HG02938 (cell line): ENCODE data around the gene TTC3.

Experiments used
- ATAC-seq: cut with Tn5 transposase; IDR thresholded peaks from one replicate; pipeline ENCODE4 v1.9.1; 2021; ENCODE audit warnings: mild to moderate bottlenecking, moderate library complexity; ENCODE audit not compliant: unreplicated experiment

TTC3 gene

DNA sequence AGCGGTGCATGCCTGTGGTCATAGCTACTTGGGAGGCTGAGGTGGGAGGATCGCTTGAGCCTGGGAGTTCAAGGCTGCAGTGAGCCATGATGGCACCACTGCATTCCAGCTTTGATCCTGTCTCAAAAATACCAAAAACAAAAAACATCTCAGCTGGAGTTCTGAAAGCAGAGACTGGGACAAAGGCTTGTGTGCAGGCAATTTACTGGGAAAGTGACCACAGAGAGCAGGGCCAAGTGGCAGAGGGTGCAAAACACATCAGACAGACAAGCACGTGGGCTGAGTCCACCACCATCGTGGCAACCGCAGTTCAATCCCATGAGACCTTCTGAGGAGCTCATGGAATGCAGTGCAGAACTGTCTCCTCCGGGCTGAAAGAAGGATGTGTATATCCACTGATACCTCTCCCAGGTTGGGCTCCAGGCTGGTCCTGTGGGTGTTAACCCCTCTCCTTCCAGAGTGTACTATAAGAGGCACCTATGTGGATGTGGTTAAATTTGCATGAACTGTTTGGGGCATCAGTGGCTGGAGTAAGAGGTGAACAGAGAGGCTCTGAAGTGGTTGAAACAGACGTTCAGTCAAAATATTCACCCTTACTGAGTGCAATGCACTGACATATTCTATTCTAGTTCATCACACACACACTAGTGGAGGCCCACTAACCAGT lies 11.0 kb upstream of the TTC3 start:
- ATAC-seq: no peak

- ATAC-seq: no peak
Observed at GRCh38 chr21:37062593-37062935, 10.5 kb upstream of the TTC3 start.

GRCh38 chr21:37063433-37063832 lies 9.6 kb upstream of the TTC3 start:
- ATAC-seq: no peak

- no peak for ATAC-seq
Observed at GRCh38 chr21:37064841-37065240, 8.2 kb upstream of the TTC3 start.

GRCh38 chr21:37065561-37066177 lies 7.4 kb upstream of the TTC3 start:
- no peak for ATAC-seq

GRCh38 chr21:37071561-37072273 lies 1.3 kb upstream of the TTC3 start:
- no peak for ATAC-seq

- peak; percentile 40 for ATAC-seq
Observed at GRCh38 chr21:37072274-37072987, 623 bp upstream of the TTC3 start.

DNA sequence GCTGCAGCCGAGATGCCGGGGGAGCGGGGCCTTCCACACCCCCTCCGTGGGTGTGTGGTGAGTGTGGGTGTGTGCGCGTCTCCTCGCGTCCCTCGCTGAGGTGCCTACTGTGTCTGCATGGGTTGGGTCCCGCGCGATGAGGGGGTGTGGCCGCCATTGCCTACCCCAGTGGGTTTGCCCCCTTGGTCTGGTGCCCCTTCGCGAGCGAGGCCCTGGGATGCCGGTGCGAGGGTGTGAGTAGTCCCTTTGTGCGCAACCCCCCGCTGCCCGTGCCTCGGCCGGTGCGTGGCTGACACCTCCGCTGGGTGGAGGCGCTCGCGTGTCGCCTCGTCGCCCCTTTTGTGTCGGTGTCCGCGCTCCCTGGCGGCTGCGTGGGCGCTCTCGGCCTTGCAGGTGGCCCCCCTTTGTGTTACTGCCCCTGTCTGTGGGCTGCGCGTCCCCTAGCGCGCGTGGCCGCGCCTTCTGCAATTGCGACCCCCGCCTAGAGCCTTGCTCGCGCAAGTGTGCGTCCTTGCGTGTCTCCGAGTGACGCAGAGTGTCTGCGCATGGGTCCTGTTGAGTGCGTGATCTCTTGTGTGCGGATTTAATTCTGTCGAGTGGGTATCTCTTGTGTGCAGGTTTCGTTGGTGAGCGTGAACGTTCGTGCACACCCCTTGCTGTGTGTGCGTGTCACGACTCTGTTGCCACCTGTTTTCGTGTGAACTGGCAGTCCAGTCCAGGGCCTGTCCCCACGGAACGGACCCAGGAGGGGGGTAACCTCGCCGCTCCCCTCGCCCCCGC lies 553 bp downstream of the TTC3 start:
- ATAC-seq: peak; percentile 23

GRCh38 chr21:37074197-37074510 lies 1.1 kb downstream of the TTC3 start:
- no peak for ATAC-seq

DNA sequence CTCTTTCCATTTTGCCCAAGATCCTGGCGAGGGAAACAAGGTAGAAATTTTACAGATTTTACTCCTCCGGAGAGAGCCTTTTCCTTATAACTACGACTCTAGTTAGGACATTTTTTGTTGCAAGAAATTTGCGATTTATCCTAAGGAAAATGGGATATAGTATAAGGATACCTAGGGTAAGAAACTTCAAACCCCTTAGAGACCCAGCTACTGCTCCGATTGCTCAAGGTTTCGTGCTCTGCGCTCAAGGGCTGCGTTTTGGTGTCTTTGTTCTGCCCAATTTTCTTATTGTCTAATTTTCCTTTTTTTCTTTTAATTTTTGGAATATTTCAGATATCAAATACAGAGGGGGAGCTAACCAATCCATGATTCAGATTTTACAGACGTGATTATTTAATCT lies 1.5 kb downstream of the TTC3 start:
- ATAC-seq: no peak

- ATAC-seq: no peak
Observed at GRCh38 chr21:37075214-37075770, 2.2 kb downstream of the TTC3 start.

DNA sequence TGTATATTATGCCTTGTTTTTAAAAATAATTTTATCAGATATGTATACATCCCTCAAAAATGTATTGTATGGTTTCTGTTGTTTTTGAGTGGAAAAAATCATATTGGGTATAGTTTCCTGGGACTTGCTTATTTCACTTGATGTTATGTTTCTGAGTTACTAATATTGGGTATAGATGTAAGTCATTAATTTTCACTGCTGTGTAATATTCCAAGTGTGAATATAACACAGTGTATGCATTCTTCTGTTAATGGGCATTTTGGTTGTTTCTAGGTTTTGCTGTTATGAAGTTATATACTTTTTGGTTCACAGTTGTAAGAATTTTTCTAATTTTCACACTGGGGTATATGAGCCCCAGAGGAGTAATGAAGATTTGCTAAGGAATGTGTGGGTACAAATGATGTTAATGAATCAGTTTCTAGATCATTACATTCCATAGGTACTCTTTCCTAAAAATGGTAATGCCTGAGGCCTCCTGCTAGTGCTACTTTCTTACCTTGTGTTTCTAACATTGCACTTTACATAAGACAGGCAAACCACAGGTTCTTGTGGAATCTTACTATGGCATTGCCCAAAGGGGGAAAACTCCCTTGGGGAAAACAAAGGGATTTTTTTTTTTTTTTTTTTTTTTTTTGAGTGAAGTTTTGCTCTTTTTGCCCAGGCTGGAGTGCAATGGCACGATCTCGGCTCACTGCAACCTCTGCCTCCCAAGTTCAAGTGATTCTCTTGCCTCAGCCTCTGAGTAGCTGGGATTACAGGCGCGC lies 3.2 kb downstream of the TTC3 start:
- ATAC-seq: no peak

DNA sequence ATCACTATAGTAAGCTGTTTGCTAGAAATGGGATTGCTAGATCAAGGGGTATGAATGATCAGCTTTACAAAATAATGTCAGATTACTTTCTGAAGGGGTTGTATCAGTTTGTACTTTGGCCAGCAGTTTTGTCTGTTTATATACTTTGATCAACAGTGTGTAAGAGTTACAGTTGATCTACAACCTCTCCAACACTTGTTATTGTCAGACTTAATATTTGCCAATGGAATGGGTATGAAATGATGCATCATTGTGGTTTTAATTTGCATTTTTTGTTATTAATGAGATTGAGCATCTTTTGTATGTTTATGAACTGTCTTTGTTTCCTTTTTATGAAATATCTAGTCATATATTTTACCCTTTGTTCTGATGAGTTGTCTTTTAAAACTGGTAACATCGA lies 4.3 kb downstream of the TTC3 start:
- ATAC-seq: no peak

GRCh38 chr21:37079211-37079824 lies 6.3 kb downstream of the TTC3 start:
- no peak for ATAC-seq

DNA sequence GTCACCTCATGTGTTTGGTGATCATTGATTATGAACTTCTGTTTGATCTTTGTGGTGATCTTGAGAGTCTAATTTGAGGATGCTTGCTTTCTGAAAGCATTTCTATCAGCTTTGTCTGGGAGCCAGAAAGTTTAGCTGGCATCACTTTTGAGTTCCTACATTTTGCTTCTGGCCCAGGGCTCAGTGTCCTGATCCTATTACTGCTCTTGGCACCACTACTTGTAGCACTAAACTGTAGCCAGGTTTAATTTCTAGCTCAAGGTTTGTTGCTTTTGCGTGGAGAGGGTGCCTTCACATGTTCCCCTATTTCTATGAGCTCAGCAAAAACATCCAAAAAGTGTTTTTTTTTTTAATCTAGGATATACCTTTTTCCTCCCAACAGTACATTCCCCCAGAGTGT lies 9.3 kb downstream of the TTC3 start:
- ATAC-seq: no peak

GRCh38 chr21:37082856-37083528 lies 9.9 kb downstream of the TTC3 start:
- no peak for ATAC-seq

DNA sequence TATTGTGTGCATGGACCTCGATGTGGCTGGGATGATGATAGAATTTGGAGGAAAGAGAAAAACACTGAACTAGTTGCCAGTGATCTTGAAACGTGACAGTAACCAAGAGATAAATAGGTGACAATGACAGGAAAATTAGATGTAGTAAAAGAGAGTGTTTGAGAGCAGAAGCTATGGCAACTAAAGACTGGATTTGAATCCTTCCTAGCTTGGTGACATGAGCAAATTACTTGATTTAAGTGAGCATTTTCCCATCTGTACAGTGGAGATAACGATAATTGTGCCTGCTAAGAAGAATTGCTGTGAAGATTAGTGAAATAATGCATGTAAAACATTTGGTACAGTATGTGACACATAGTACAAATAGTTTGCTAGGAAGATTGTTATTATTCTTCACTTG lies 12.7 kb downstream of the TTC3 start:
- no peak for ATAC-seq

DNA sequence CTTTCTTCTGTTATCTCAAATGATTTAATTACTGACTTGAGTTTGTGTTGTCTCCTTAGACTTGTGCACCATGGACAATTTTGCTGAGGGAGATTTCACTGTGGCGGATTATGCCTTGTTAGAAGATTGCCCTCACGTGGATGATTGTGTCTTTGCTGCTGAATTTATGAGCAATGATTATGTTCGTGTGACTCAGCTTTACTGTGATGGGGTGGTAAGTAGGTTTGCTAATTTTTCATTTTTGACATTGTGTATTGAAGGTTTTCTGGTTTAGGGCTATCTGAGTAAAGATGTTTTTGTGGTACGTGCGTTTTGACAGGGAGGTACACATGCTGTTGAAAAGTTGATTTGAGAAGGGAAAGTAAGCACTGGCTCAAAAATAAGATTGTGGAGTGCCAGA lies 14.1 kb downstream of the TTC3 start:
- ATAC-seq: no peak

DNA sequence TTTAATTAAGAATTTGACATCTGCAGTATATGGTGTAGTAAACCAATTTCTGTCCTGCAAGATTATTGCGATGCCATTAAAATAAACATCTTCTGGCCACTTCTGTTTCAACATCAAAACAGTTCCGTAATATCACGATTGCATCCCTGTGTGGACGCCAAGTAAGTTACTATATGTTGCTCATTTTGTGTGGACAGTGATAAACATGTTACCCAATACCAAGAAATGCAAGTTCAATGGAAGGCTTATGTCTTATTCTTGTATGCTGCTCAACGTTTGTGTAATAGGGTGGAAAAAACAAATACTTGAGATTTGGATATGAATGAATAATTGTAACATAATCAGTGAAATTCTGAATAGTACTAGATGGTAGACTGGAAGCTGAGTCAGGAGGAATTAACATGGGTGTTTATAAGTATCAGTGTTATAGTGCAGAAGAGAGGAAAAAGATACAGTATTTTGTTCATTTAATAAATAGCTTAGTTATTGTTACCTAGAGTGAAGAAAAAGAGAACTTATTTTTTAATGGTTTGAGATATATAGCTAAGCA lies 15.2 kb downstream of the TTC3 start:
- no peak for ATAC-seq
